Left renal cortex interstitium (tissue), 4 donors: ENCODE measurements around the gene KIAA0753. TPM values are rescaled to one million over a fixed set of nuclear protein-coding genes. Genes with fewer than 3 reads are reported as not detected.

Experiments used
- DNase-seq, 4 donors: peaks; one replicate each; pipeline ENCODE4 v3.0.0-alpha.2; 2013; ENCODE audit warnings: low read depth in 4 of 4, low spot score in 2 of 4, missing footprints in 1 of 4
- polyA plus RNA-seq, 4 donors: library from polyadenylated mRNA; unstranded; fragments of 120-200 nt; gene quantifications; one replicate each; pipeline ENCODE4 v1.2.1, GENCODE V29; 2013; ENCODE audit not compliant: insufficient read length in 4 of 4

Gene KIAA0753
- polyA plus RNA-seq, 4 donors, result 25.3 to 42.2 (median 37.9) TPM

DNA sequence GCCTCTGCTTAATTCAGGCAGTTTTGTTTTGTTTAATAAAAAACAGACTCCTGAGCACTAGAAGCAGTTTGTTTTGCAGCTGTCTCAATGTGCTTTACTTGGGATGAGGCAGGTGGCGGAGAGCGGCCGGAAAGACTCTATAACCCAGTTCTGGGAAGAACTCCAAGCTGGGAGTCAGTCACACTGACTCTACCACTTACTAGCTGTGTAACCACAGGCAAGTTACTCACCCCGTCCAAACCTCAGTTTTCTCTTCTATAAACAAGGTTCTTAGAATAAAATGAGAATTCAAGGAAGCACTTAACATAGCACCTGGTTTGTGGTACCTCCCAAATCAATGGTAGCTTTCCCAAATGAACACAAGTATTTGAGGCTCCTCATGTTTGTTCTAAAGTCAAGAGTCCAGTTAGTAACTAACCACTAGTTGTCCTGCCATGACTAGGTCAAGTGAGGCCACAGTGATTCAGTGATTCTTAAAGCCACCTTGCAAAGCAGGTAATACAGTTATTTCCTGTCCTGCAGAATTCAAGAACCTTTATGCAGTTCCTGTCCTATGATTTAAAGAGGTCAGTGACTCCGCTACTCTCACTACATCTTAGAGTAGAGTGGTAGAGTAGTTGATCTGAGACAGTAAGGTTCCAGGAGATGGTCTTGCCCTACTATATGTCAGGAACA is 3.1 kb upstream of the KIAA0753 start:
- DNase-seq, result no peak

DNA sequence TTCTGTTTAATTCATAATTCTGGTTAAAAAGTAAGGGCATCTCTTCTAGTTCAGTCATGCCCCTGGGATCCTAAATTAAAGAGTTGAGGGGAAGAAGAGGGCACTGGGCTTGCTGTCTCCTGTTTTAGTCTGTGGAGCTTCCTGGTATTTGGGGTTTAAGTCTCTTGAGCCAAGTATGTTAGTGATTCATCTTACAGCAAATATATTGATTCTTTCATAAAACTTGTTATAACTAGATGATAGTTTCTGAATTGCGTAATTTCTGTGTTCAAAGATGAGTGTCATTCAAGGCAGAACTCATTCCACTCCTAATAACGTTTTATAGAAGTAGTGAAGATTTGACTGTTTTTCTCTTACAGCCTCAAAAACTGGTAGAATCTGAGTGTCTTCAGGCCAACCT is 2.1 kb upstream of the KIAA0753 start:
- DNase-seq, result no peak

DNA sequence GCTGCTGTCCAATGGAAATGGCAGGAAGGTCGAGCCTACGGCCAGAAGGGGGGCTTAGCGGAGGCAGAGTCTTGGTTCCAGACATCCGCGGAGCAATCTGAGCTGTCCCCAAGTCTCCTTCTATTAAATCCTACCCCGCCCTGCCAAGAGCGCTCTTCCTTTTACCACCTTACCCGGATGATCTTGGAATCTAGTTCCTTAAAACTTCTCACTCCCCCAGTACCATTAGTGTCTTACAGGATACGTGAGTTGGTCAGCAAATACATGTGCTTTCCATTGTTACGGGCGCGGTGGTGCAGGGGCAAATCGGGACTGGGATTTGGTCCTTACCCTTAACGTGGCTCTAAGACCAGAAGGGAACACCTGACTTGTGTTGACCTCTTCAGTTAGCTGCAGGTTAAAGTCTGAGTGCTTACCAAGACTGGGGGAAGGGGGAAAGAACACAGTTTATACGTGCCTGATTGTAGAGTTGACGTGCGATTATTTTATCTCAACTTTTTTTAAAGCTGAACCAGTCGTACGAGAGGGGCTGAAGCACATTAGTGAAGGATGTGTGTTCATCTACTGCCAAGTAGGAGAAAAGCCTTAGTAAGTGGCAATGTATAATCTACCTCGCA is 844 bp upstream of the KIAA0753 start:
- DNase-seq, result no peak

DNA sequence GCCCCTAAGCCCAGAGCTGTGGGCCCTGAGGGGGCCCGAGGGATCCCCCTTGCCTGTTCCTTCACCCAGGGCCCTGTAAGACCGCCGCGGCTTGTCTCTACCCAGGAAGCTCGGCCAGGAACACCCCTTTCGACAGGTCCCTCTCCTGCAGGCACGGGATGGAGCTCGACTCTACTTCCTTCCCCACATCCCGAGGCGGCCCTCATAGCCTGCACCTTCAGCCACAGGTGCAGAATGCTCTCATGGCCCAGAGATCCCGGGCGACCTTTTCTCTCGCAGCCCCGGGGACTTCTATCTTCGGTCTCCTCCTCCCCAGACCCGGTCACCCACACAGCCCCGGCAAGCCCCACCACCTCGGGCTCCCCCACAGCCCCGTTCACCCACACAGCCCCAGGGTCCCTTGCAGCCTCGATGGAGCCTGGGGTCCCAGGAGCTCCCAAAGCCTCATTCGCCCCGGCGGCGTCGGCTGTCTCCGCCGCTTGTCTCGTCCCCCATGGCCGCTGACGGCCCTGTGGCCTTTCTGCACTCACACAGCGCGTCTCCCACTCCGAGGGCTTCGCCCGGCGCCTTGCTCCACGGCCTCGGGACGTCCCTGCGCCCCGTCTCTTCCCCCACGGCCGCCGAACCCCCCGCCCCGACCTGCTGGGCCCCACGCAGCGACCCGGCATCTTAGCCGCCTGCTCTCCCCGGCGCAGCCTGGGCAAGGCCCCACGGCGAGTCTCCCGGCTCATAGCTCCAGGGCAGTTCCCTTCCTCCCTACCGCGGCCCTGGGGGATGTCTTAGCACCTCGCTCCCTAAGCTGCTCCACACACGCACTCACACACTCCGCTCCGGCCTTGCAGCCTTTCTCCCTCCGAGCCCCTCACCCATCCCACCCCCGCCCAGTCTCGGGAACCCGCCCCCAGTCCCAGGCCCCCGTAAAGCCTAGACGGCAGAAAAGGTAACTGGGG is 650 bp downstream of the KIAA0753 start:
- no peak for DNase-seq

DNA sequence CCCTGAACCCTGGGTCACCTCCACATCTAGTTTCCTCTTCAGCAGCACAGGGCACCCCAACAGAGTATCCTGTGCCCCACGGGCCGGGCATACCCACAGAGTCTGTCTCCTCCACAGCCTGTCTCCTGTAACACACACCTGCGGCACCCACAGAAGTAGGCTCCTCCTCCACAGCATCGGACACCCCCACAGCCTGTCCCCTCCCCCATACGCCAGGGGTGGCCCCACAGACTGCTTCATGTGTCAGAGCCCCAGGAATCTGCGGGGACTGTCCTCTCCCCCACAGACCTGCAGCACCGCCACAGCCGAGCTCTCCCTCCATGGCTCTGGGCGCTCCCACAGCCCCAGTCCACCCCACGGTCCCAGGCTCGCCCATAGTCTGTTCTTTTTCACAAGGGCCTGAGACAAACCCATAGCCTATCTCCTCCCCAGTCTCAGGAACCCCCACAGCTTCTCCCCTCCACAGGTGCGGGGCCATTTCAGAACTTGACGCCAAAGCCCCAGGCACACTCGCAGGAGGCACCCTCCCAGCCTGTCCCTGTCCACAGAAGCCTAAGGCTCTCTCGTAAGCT is 1.4 kb downstream of the KIAA0753 start:
- no peak for DNase-seq

DNA sequence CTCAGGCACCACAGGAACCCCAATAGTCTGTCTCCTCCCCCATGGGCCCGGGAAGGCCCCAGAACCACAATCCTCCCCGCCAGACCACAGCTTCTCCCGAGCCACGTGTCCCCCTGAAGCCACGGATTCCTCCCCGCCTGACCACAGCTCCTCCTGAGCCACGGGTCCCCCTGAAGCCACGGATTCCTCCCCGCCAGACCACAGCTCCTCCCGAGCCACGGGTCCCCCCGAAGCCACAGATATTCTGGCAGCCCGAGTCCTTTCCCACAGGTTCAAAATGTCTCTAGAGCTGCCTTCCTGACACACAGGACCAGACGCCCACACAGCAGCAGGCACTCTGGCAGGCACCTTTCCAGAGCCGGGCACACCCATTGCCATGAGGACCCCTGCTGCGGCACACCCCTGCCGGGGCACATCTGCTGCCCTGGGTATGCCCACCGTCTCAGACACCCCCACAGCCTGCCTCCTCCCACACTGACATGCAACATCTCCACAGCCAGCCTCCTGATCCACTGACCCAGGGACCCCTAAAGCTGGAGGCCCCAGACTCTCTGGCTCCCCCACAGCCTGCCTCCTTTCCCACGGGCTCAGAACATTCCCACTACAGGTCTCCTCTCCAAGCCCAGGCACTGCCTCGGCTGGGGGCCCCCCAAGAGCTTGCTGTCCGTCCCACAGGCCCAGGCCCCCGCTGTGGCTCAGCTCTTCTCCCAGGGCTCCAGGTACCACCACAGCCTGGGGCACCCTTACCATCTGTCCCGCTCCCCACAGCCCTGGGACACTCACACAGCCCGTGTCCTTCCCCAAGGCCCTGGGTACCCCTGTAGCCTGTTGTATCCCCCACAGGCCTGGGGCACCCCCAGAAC is 2.2 kb downstream of the KIAA0753 start:
- DNase-seq, result no peak

DNA sequence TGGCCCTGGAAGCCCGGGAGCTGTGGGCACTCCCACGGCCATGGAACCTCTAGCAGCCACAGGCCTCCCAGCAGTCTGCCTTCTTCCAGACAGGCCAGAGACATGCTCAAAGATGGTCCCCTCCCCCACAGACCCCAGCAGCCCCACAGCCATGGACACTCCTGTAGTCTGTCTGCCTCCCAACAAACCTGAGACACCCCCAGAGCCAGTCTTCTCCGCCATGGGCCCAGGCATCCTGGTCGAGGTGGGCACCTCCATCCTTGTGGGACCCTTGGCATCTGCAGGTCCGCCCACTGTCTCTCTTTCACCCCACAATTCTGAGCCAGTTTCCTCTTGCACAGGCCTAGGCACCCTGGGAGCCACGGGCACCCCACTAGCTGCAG is 3.1 kb downstream of the KIAA0753 start:
- no peak for DNase-seq

DNA sequence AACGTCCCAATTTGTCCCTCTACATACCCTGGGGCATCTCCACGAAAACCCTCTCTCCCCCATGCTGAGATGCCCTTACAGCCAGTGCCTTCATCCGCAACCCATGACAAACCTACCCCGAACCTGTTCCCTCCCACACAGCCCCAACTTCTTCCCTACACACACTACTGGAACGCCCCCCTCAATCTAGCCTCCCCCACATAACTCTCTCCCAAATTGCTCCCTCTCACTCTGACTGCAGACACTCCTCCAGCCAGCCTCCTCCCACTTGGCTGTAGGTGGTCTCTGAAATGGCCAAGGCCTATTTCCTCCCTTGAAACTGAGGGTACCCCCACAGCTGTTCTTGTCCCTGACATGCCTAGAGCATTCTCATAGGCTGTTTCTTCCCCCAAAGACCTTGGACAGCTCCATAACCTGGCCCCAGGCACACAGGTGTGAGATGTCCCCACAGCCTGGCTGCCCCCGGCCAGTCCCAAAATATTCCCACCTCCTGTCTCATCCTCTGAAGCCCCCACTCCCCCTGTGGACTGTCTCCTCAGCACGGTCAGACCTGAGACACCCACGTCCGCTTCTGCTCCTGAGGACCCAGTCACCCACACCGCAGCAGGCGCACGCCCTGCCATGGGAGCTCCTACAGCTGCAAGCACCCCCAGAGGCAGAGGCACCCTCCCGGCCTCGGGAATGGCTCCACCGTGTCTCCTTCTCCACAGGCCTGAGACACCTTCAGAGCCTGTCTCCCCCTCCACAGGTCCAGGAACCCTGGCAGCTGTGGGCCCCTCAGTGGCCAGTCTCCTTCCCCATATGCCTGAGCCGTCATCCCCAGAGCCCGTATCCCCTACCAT is 3.7 kb downstream of the KIAA0753 start:
- DNase-seq, result no peak

DNA sequence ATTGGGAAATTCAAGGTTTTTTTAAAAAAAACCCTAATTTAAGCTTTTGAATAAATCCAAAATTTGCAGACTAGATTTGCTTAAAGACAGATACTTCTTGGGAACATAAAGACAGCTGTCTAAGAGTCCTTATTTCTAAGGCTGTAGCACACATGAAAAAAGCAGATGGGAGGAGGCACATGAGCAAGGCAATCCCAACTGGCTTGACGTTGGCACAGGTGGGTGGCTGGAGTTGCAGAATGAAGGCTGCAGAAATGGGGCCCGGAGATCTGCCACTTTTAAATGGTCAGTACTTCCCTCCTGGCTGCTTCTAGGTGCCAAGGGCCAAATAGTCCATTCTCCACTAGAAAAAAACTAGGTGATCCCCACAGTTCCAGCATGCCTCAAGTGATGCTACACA is 4.4 kb downstream of the KIAA0753 start:
- no peak for DNase-seq

DNA sequence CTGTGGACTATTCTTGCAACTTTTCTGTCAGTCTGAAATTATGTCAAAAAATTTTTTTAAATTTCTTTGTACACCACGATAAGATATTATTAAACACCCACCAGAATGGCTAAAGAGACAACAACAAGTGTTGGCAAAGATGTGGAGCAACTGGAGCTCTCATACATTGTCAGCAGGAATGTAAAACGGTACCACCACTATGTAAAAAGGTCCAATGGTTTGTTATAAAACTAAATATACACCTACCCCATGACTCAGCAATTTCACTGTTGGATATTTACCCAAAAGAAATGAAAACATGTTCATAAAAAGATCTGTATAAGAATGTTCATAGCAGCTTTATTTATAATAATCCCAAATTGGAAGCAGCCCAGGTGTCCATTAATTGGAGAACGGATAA is 7.2 kb downstream of the KIAA0753 start:
- DNase-seq, result no peak

DNA sequence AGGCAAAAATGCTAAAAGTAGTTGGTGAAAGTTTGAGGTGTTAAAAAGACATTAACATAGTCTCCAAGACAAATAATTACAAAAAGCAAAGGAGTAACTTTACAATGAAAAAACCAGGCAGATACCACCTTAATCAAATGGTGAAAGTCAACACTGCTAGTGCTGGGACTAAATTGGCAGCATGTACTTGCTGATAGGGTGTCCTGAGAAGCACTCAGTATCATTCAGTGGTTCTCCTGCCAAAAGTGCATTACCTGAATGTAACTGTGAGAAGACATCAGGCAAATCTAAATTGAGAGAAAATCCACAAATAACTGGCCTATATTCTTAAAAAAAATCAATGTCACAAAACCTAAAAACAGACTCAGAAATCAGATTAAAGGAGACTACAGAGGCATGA is 8.0 kb downstream of the KIAA0753 start:
- DNase-seq, result no peak

DNA sequence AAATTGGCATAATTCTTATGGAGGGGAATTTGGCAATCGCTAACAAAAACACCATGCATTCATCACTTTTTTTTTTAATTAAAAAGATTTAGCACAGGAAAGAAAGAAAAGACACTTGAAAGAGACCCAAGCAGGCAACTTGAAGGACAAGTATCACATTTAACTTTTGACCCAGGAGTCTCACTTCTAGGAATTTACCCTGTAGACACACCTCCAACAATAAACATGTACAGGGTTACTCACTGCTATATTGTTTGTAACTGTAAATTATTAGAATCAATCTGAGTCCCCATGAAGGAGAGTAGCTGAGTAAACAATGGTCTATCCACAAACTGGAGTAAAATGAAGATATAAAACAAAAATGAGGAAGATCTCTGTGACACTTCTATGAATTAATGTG is 10.1 kb downstream of the KIAA0753 start:
- DNase-seq, result no peak

DNA sequence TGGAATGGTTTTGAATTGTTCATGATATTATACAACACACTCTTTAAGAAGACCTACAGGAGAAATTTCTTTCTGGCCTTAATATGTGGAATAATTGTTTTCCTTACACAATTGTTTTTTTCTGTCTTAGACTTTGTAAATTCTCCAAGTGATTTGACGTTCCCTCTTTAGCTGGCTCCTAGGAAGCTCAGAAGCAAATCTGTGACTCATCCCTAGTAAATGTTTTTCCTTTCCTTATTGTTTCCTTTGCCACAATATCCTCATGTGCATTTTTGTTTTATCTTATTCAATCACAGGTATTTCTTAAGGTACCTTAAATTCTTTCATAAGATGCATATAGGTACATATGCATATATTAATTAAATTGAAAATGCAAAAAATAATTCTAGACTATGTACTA is 13.5 kb downstream of the KIAA0753 start:
- no peak for DNase-seq

DNA sequence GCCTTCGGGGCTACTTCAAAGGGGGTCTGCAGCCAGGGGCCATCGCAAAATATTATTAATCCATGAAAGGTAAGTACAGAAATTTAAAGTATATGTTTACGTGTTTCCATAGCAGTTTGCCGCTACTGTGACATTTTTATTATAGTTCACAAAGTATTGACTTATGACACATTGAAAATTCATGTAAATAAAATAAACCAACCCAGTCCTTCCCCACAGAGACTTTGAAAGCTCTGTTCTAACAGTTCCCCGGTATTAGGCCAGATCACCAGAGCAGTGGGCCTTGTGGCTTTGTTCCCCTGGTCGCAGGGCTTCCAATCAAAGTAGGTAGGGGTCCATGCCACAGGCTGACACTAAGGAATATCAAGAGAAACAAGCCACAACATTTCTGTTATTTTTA is 13.9 kb downstream of the KIAA0753 start:
- DNase-seq, result no peak

DNA sequence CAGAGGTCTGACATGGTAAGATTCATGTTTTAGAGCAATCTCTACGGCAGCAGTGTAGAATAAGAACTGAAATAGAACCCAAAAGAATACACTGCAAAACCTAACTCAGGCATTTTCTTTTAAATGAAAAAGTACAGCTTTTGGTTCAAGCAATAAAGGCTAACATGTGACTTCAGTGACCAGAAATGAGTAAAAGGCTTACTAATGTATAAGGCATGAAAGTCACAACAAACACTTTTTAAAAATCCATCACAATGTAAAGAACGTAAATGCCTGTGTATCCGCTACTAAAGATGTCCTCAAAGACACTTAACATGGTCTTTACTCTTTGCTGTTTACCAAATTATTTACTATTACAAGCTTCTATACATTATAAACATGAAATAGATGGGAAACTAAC is 16.6 kb downstream of the KIAA0753 start:
- DNase-seq, result no peak

DNA sequence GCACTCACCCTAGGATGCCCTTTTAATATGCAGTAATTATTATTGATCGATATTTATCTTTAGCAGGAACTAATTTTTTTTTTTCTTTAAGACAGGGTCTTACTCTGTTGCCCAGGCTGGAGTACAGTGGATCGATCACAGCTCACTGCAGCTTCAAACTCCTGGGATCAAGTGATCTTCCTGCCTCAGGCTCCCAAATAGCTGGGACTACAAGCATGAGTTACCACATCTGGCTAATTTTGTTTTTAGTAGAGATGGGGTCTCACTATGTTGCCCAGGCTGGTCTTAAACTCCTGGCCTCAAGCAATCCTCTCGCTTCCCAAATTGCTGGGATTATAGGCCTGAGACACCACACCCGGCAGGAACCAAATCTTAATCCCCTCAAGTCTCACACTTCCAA is 29.3 kb downstream of the KIAA0753 start:
- DNase-seq, result no peak

DNA sequence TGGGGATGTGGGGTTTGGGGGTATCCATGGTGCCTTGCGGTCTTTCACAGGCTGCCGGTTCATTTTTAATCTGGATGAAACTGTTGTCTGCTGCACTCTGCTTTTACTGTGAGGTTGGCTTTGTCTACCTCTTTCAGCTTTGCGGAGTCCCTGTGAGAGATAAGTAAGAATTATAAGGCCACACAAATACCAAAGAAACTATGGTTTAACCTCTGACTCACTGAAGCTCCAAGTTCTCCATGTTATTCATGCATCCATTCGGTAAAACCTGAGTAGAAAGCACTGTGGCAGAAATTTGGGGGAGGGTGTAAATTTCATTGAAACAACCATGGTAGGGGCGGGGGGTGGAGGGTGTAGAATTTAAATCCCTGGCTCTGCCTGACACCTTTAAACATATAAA is 30.5 kb downstream of the KIAA0753 start:
- DNase-seq, result no peak

DNA sequence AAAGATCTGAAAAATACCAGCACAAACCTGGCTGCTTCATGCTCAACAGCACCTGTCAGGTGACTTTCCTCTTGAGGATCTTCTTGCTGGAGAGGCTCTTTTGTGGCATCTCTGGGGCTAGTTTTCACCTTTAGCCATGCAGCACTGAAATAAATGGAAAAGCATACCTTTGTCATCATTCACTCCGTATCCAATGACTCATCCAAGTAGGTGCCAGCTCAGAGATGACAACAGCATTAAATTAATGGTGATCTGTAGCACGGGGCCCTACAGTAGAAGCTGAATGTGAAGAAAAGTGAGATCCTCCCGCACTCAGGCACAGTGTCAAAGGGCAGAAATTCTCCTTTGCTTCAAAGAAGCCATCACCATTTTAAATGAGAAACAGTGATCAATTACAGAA is 32.2 kb downstream of the KIAA0753 start:
- no peak for DNase-seq

DNA sequence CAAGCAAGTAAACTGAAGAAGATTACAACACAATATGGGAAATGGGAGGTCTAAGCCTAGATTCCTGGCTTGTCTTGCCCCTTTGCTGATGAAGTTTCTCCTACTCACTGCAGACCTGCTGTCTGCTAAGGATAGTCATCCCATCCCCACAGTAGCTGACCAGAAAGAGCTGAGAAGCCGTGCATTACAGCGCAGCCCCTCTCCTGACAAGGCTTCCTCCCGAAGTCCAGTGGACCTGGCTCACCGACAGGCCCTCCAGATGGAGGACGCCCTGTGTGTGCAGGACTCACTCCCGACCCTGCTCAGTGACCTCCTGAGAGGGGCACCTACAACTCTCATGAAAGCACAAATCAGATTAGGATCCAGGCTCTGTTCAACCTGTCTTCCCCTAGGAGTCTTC is 35.4 kb downstream of the KIAA0753 start:
- DNase-seq, result no peak
